SK-N-SH treated with all-trans-retinoic acid at 6 μM for 48 hours (cell line): Measurements from ENCODE around the gene PTGES3L.

Experiments
- ATAC-seq: fragments of 200-7000 bp; cut with Tn5 transposase; 3 replicates; pipeline ENCODE4 v1.9.1; 2020; ENCODE audit warnings: mild to moderate bottlenecking, moderate library complexity
- ARNTL ChIP-seq: fragments of 450-650 bp; formaldehyde crosslinking; IDR thresholded peaks from 2 replicates; pipeline ENCODE4 v1.5.0; 2020; ENCODE audit warnings: low read depth, mild to moderate bottlenecking, moderate library complexity, borderline replicate concordance
- BACH2 ChIP-seq: fragments of 250-450 bp; sonication (Bioruptor Pico); IDR thresholded peaks from 2 replicates; pipeline ENCODE4 v1.9.0; 2021; ENCODE audit warnings: mild to moderate bottlenecking, borderline replicate concordance
- CREB5 ChIP-seq: fragments of 250-450 bp; sonication (Bioruptor Pico); IDR thresholded peaks from 2 replicates; pipeline ENCODE4 v1.5.1; 2020; ENCODE audit warnings: low read depth, mild to moderate bottlenecking, moderate library complexity
- CSDC2 ChIP-seq: fragments of 250-450 bp; sonication (Bioruptor Pico); IDR thresholded peaks from 2 replicates; pipeline ENCODE4 v1.5.0; 2020; ENCODE audit warnings: mild to moderate bottlenecking, moderate library complexity
- CSRNP3 ChIP-seq: fragments of 250-450 bp; sonication (Bioruptor Pico); IDR thresholded peaks from 2 replicates; pipeline ENCODE4 v1.5.1; 2021; ENCODE audit warnings: mild to moderate bottlenecking, moderate library complexity
- ESRRG ChIP-seq: fragments of 250-450 bp; sonication (Bioruptor Pico); IDR thresholded peaks from 2 replicates; pipeline ENCODE4 v1.6.1; 2021; ENCODE audit warnings: mild to moderate bottlenecking
- GLIS3 ChIP-seq: fragments of 250-450 bp; sonication (Bioruptor Pico); IDR thresholded peaks from 2 replicates; pipeline ENCODE4 v1.5.0; 2020; ENCODE audit warnings: mild to moderate bottlenecking, moderate library complexity
- ISL1 ChIP-seq: fragments of 250-450 bp; sonication (Bioruptor Pico); IDR thresholded peaks from 2 replicates; pipeline ENCODE4 v2.1.2; 2022; ENCODE audit warnings: mild to moderate bottlenecking, moderate library complexity
- OSR1 ChIP-seq: fragments of 250-450 bp; sonication (Bioruptor Pico); IDR thresholded peaks from 2 replicates; pipeline ENCODE4 v1.8.0; 2022; ENCODE audit warnings: moderate library complexity, mild to moderate bottlenecking, inconsistent platforms
- TCF4 ChIP-seq: fragments of 250-450 bp; sonication (Bioruptor Pico); IDR thresholded peaks from 2 replicates; pipeline ENCODE4 v1.8.0; 2021; ENCODE audit warnings: mild to moderate bottlenecking, moderate library complexity, borderline replicate concordance
- TOX ChIP-seq: fragments of 250-450 bp; sonication (Bioruptor Pico); IDR thresholded peaks from 2 replicates; pipeline ENCODE4 v1.8.0; 2021; ENCODE audit warnings: mild to moderate bottlenecking, moderate library complexity, borderline replicate concordance
- TSHZ2 ChIP-seq: fragments of 250-450 bp; sonication (Bioruptor Pico); IDR thresholded peaks from 2 replicates; pipeline ENCODE4 v1.5.0; 2020; ENCODE audit warnings: mild to moderate bottlenecking, moderate library complexity
- ZC3H10 ChIP-seq: fragments of 250-450 bp; sonication (Bioruptor Pico); IDR thresholded peaks from 2 replicates; pipeline ENCODE4 v1.5.1; 2021; ENCODE audit warnings: mild to moderate bottlenecking, moderate library complexity
- ZFP3 ChIP-seq: fragments of 250-450 bp; sonication (Bioruptor Pico); IDR thresholded peaks from 2 replicates; pipeline ENCODE4 v1.5.0; 2020; ENCODE audit warnings: mild to moderate bottlenecking, moderate library complexity
- ZFP30 ChIP-seq: fragments of 450-650 bp; formaldehyde crosslinking; IDR thresholded peaks from 2 replicates; pipeline ENCODE4 v1.5.0; 2022; ENCODE audit warnings: mild to moderate bottlenecking, moderate library complexity
- ZNF565 ChIP-seq: fragments of 450-650 bp; formaldehyde crosslinking; conservative IDR thresholded peaks from 2 replicates; pipeline ENCODE4 v1.5.0; 2020; ENCODE audit warnings: low read depth, mild to moderate bottlenecking, moderate library complexity
- ZNF8 ChIP-seq: fragments of 450-650 bp; formaldehyde crosslinking; IDR thresholded peaks from 2 replicates; pipeline ENCODE4 v1.5.0; 2020; ENCODE audit warnings: mild to moderate bottlenecking, moderate library complexity
- TF ChIP-seq, protein P1 (sequence below): fragments of 250-450 bp; sonication (Bioruptor Pico); IDR thresholded peaks from 2 replicates; pipeline ENCODE4 v1.8.0; 2021; ENCODE audit warnings: low read depth, mild to moderate bottlenecking, moderate library complexity, borderline replicate concordance
- TF ChIP-seq, protein P2 (sequence below): fragments of 250-450 bp; sonication (Bioruptor Pico); IDR thresholded peaks from 2 replicates; pipeline ENCODE4 v1.8.0; 2020; ENCODE audit warnings: mild to moderate bottlenecking, moderate library complexity, borderline replicate concordance

PTGES3L gene

DNA sequence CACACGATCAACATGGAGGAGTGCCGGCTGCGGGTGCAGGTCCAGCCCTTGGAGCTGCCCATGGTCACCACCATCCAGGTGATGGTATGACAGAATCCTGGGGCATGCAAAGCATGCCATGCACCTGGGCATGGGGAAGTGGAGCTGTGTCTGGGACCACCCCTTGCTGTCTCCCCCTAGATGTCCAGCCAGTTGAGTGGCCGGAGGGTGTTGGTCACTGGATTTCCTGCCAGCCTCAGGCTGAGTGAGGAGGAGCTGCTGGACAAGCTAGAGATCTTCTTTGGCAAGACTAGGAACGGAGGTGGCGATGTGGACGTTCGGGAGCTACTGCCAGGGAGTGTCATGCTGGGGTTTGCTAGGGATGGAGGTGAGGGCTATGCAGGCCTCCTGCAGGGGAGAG, 33.4 kb upstream of the PTGES3L start:
- ATAC-seq: no peak
- TF ChIP-seq ISL1 (no peak), OSR1 (no peak), CREB5 (CRISPR knock-in tag) (no peak), GLIS3 (no peak), TOX (CRISPR knock-in tag) (no peak), ARNTL (CRISPR knock-in tag) (no peak), CSRNP3 (CRISPR knock-in tag) (no peak), BACH2 (CRISPR knock-in tag) (no peak), ZC3H10 (no peak)
- TF ChIP-seq, protein P1, sequence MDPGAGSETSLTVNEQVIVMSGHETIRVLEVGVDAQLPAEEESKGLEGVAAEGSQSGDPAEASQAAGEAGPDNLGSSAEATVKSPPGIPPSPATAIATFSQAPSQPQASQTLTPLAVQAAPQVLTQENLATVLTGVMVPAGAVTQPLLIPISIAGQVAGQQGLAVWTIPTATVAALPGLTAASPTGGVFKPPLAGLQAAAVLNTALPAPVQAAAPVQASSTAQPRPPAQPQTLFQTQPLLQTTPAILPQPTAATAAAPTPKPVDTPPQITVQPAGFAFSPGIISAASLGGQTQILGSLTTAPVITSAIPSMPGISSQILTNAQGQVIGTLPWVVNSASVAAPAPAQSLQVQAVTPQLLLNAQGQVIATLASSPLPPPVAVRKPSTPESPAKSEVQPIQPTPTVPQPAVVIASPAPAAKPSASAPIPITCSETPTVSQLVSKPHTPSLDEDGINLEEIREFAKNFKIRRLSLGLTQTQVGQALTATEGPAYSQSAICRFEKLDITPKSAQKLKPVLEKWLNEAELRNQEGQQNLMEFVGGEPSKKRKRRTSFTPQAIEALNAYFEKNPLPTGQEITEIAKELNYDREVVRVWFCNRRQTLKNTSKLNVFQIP (CRISPR knock-in tag): no peak

DNA sequence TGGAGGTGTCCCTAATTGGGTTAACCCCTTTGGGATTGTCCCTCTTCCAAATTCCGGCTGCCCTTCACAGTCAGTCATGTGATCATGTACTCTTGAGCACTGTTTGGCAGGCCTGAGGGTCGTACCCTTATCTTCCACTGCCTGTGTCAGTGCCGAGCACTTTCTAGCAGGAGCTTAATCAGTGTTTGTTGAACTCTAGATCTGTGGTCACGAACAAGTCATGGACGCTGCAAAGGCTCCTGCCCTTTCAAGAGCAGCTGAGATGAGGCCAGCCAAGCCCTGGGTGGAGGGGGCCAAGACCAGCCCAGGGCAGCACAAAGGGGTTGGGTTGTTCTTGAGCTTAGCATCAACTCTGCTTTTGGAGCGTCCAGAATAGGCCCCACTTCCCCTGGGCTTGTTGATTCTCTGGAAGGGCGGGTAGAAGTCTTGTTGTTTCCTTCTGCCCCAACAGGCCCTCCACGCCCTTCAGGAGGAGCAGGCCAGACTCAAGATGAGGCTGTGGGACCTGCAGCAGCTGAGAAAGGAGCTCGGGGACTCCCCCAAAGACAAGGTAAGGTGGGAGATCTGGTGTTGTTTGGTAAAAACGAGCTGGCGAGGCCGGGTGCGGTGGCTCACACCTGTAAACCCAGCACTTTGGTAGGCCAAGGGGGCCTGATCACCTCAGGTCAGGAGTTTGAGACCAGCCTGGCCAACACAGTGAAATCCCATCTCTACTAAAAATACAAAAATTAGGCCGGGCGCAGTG, 32.0 kb upstream of the PTGES3L start:
- no peak for TF ChIP-seq TCF4 (CRISPR knock-in tag)
- no peak for TF ChIP-seq ZNF565 (CRISPR knock-in tag)
- TF ChIP-seq CREB5 (CRISPR knock-in tag): no peak
- no peak for TF ChIP-seq CSDC2
- no peak for TF ChIP-seq ZFP30 (CRISPR knock-in tag)
- TF ChIP-seq OSR1: no peak
- TF ChIP-seq ZFP3 (CRISPR knock-in tag): no peak
- TF ChIP-seq ARNTL (CRISPR knock-in tag): no peak
- TF ChIP-seq BACH2 (CRISPR knock-in tag): no peak
- no peak for TF ChIP-seq ISL1
- no peak for ATAC-seq

DNA sequence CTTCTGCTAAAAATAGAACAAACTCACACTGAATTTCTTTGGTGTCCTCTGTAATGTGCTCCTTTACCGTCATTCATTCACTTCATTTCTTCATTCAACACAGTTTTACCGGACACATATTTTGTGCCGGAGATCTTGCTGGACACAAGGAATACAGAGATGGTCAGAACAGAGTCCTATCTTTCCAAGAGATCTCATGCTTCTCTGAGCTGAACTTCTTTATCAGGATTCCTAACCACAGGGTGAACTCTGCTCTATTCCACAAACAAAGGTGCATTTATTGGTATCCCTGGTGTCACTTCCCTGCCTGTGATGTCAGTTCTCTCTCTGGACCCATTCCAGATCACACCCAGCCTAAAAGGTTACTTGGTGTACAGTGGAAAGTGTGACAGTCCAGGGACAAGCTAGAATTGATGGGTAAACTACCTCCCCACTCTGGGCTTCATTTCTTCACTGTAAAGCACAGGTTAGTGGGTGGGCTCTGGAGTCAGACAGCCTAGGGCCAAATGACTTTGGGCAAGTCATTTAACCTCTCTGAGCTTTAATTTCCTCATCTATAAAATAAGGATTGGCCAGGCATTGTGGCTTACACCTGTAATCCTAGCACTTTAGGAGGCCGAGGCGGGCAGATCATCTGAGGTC, 30.9 kb upstream of the PTGES3L start:
- ATAC-seq: no peak
- no peak for TF ChIP-seq TOX (CRISPR knock-in tag)
- no peak for TF ChIP-seq ZFP30 (CRISPR knock-in tag)
- no peak for TF ChIP-seq ZNF8 (CRISPR knock-in tag)
- no peak for TF ChIP-seq TSHZ2 (CRISPR knock-in tag)
- no peak for TF ChIP-seq ESRRG (CRISPR knock-in tag)
- TF ChIP-seq BACH2 (CRISPR knock-in tag): no peak
- no peak for TF ChIP-seq CREB5 (CRISPR knock-in tag)
- TF ChIP-seq TCF4 (CRISPR knock-in tag): no peak
- TF ChIP-seq CSRNP3 (CRISPR knock-in tag): no peak
- TF ChIP-seq, protein P2, sequence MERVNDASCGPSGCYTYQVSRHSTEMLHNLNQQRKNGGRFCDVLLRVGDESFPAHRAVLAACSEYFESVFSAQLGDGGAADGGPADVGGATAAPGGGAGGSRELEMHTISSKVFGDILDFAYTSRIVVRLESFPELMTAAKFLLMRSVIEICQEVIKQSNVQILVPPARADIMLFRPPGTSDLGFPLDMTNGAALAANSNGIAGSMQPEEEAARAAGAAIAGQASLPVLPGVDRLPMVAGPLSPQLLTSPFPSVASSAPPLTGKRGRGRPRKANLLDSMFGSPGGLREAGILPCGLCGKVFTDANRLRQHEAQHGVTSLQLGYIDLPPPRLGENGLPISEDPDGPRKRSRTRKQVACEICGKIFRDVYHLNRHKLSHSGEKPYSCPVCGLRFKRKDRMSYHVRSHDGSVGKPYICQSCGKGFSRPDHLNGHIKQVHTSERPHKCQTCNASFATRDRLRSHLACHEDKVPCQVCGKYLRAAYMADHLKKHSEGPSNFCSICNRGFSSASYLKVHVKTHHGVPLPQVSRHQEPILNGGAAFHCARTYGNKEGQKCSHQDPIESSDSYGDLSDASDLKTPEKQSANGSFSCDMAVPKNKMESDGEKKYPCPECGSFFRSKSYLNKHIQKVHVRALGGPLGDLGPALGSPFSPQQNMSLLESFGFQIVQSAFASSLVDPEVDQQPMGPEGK (CRISPR knock-in tag): no peak
